HG02852 (cell line): Measurements from ENCODE around the gene TGOLN2.

Experiments used
- ATAC-seq: cut with Tn5 transposase; IDR thresholded peaks from one replicate; pipeline ENCODE4 v1.9.1; 2021; ENCODE audit warnings: mild to moderate bottlenecking, moderate library complexity; ENCODE audit not compliant: unreplicated experiment

The TGOLN2 gene

DNA sequence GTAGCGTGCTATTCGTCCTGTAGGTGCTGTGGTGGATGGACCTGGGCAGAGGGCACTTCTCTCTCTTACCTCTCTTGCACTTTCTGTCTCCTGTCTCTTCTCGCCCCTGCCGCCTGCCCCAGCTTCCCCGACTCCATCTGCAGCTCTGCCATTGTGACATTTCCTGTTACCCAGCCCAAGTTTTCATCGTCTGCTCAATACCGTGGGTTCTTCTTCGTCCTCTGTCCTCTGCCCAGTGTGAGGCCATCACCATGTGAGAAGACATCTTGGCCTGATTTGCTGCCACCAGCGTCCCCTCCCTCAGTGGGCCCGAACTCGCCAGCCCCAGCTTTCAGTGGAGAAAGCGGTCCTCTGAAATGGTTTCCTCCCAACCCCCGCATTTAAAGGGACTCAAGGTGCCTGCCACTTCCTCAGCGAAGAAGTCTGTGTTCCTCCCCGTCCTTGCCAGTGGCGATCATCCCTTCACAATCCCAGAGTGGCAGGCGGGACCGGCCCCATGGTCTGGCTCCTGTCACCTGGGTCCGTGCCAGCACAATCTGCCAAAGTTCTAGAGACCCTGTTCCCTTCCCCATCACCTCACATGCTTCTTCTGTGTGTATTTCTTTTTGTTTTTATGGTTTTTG lies 18.0 kb downstream of the TGOLN2 start:
- no peak for ATAC-seq

DNA sequence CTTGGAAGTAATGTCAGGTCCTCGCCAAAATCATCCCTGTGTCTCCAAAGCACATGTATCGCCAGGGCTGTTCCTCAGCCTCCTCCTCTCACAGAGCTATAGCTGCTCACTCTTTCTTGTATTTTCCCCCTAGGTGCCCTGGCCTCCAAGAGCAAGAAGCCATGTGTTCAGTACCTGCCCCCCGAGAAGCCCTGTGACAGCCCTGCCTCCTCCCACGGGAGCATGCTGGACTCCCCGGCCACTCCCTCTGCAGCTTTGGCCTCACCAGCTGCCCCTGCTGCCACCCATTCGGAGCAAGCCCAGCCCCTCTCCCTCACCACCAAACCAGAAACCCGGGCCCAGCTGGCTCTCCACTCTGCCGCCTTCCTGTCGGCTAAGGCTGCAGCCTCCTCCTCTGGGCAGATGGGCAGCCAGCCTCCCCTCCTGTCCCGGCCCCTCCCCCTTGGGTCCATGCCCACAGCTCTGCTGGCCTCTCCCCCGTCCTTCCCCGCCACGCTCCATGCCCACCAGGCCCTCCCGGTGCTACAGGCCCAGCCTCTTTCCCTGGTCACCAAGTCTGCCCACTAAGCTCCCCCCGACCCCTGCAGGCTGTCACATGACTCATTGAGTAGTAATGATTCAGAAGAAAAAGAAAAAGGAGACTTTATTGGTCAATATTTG lies 18.8 kb downstream of the TGOLN2 start:
- ATAC-seq: no peak

DNA sequence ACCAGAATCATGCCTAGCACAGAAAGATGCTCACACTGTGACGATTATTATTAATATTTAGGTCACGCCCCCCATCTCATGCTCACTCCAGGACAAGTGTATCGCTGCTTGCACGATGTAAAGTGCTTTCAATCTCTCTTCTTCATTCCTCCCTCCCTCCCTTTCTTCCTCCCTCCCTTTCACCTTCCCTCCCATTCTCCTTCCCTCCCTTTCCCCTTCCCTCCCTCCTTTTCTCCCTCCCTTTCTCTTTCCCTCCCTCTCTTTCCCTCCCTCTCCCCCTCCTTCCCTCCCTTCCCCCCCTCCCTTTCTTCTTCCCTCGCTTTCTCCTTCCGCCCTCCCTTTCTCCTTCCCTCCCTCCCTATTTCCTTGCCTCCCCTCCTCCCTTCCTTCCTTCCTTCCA lies 19.6 kb downstream of the TGOLN2 start:
- ATAC-seq: no peak

DNA sequence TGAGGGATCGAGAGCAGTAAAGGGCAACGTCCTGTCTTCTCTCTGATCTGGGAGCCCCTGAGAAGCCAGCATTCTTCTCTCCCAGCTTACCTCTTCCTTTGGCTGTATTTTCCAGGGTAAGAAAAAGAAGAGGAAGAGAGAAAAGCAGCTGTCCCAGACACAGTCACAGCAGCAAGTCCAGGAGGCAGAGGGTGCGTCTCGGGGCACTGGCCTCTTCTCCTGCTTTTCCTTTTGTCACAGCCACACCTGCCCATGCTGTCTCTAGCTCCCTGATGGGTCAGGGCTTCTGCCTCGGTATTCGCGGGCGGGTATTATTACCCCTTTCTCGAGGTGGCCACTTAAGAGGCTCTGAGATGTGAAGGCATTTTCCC lies 20.3 kb downstream of the TGOLN2 start:
- no peak for ATAC-seq

DNA sequence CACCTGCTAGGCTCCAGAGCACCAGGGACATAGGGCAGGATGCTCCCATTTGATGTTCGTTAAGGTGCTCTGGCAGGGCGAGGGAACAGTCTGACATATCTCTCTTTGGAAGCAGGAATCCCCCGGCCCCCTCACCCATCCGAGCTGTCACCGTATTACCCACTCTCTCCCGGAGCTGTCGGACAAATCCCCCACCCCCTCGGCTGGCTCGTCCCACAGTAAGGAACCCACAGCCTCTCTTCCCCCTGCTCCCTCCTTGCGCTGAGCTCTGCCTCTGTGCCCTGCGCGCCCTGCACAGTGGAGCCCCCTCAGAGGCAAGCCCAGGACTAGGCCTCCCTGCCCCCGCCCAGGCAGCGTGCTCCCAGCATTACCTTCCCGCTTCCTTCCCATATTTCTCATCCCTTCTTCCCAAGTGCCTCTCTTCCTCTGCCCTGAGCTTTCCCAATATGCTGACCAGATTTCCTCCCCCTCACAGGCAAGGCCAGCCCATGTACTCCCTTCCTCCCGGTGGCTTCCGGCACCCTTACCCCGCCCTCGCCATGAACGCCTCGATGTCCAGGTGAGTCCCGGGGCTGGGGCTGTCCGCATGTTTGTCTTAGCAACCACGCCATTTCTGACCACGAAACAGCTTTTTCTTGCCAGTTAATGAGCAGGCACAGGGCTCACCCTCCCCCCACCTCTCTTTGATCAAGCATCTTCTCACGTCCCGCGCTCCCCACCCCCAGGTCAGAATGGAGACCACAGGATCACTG lies 23.8 kb downstream of the TGOLN2 start:
- no peak for ATAC-seq

DNA sequence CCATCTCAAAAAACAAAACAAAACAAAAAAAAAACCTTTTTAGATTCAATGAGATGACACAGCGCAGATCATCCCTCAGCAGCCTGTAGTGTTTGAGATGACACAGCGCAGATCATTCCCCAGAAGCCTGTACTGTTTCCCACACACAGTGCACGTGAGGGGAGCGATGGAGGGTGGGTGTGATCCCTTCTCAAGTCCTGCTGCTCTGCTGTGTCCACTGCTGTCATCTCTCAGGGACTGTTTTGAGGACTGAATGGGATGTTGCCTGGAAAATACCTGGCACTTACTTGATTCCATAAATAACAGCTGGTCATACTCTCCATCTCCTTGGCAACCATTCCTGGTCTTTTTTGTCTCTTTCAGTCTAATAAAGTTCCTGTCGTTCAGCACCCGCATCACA lies 25.7 kb downstream of the TGOLN2 start:
- ATAC-seq: no peak

DNA sequence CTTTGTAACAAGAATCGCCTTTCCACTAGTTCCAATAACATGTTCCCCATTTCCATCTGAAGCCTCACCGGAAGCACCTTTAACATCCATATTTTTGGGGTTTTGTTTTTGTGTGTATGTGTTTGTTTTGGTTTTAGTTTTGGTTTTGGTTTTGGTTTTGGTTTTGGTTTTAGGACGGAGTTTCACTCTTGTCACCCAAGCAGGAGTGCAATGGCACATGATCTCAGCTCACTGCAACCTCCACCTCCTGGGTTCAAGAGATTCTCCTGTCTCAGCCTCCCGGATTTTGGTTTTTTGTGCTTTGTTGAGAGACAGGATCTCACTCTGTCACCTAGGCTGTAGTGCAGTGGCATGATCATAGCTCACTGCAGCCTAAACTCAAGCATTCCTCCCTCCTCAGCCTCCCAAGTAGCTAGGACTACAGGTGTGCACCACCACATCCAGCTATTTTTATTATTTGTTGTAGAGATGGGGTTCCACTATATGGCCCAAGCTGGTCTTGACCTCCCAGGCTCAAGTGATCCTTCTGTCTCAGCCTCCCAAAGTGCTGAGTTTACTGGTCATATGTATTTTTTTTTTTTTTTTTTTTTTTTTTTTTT lies 36.3 kb downstream of the TGOLN2 start:
- ATAC-seq: no peak

DNA sequence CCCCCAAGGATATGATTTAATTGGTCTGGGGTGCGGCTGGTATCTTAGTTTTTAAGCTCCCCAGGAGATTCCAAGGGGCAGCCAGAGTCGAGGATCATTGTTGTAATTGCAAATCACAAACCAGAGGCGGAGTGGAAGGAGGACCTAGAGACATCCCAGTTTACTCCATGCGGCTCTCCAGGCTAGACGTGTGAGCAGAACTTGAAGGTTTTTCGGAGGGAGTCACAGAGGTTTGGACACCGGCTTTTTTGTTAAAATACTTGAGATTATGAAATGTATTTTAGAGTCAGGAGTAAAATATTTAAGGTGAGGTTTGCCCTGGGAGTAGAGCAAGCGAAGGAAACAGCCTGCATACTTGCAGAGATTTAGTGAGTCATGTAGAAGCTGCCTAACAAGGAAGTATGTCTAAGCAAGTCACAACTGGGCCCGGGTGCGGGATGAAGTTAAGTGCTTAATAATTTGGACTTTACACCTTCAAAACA lies 39.5 kb downstream of the TGOLN2 start:
- ATAC-seq: no peak

DNA sequence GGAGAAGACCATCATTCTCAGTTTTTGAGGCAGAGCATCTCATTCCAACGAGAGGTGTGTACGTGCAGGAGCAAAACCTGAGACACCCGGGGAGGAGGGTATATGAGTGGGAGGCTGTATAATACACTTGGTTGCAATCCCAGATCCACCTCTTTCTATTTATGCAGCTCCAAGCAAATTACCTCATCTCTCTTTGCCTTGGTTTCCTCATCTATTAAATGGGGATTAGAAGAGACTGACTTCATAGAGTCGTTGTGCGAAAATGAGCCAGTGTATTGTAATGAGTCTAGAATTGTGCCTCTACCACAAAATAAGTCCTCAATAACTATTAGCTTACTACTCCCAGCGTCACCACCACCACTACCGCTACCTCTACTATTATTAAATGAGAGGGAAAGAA lies 40.1 kb downstream of the TGOLN2 start:
- ATAC-seq: no peak

DNA sequence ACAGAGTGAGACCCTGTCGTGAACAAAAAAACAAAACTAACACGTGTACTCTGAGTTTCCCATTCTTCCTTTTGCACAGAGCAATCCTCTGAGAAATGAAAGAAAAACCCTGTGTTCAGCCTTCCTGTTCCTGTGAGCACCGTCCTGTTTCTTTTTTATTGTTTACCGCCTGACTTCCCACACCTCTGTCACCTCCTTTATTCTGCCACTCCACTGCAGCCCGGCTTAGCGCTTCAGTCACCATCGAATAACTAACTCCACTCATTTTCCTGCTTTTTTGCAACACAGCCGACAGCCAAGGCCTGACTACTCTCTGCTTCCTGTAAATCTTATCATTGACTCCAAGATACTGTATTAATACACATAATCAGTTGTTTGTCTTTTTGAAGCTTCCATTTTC lies 40.9 kb downstream of the TGOLN2 start:
- no peak for ATAC-seq

DNA sequence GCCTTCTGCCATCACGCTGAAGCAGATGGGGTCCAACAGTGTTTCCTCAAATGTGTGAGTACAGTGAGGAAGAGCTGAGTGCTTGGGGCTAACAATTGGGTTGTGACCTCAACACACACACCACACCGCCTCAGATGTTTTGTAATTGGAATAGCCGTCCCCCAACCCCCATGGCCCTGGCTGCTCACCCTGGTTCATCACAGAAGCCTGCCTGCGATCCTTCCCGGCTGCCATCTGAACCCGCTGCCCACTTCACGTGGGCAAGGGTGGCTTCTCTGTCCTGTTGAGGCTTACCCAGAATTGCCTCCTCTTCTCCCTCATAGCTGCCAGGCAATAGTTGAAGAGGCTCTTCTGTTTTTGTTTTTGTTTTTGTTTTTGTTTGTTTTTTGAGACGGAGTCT lies 44.1 kb downstream of the TGOLN2 start:
- no peak for ATAC-seq

DNA sequence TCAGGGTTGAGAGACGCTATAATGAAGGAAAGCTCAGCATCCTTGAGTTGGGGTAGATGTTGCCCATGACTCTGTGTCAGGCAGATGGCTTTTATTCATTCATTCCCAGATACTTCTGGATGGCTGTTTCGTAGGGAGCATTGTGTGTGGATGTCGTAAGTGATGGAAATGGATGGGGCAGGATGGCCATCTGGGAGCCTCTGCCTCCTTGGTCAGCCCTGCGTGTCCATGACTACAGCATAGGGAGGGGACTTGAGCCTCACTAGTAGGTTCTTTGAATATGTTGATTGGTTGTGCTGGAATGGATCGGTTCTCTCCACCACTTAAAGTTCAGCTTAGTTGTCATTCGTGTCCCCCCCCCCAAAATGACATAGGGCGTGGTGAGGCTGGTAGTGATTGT lies 44.9 kb downstream of the TGOLN2 start:
- no peak for ATAC-seq

DNA sequence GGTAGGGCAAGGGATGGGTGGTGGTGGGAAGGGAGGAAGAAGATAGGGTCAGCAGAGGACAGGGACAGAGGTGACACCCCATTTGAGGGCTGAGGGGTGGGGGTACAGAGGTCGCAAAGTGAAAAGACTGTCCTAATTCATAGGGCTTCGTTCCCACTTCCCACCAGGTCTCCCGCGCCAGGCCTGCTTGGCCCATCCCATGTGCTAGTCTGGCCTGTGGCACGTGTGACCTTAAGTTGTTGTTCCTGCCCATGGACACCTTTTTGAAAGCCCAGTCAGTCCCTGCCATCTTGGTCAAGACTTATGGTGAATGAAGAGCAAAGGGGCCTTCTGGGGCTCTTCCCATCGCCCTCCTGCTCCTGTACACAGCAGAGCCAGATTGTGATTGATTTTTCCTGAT lies 46.2 kb downstream of the TGOLN2 start:
- ATAC-seq: no peak

DNA sequence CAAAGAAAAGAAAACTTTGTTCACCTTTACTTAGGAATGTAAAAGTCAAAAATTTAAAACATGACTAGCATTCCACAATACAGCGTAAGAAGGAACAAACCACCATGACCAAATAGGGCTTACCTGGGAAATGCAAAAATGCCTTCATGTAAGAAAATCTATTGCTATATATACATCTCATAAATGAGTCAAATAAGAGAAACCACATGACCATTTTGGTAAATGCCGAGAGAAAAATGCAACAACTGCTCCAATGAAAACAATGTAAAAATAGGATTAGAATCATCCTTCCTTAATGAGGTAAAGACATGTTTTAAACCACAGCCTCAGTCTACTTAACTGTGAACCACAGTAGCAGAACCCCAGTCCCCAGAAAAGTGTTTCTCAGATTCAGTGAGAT lies 49.4 kb downstream of the TGOLN2 start:
- no peak for ATAC-seq

DNA sequence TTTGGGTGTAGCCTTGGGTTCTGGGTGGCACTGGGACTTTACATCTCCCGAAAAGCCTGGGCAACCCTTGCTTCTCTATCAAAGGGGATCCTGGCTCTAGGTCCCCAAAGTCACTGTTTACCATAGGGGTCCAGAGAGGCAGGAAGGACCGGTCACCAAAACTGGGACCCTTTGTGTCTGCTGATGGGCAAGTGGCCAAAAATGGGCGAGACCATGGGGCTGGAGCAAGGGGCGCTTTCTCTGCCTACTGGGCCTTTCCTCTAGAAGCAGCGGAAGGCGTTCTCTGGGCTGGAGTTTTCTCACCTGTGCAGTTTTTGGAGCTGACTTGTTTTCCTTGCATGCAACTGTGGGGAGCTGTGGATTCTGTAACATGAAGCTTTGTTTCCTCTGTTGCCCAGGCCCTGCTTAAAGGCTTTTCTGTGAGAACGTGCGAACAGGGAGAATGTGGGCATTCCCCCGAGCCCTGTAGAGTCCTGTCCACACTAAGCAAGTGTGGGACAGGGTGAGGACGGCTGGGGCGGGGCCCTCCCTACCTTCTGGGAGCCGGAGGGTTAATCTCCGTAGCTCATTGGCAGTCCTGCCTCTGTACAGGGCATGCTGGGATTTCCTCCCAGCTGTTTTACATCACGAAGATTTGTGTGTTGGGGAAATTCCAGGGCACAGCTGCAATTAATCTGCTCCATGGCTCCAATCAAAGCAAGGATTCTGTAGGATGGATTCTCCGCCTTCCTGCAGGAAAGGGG lies 50.2 kb downstream of the TGOLN2 start:
- no peak for ATAC-seq

DNA sequence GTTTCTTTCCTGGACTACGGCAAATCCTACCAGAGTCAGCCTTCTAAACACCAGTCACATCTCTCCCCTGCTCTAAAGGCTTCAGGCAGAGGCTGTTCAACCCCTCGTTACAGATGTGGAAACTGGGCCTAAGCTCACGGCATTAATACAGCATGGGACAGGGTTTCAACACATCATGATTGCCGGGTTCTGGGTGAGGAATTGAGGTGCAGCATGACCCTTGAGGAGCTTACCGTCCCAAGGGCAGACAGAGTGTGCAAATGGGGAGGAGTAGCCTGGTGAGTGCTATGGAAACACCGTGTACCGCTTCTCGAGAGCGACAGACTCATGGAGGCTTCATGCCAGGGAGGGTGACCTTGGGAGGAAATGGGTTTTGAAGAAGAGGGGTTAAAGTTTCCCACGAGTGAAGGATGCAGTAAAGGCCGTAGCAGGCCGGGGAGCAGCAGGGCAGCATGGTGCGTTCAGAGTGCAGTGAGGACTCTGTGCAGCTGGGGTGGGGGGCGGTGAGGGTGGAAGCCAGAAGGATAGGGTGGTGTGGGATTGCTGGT lies 51.1 kb downstream of the TGOLN2 start:
- no peak for ATAC-seq

DNA sequence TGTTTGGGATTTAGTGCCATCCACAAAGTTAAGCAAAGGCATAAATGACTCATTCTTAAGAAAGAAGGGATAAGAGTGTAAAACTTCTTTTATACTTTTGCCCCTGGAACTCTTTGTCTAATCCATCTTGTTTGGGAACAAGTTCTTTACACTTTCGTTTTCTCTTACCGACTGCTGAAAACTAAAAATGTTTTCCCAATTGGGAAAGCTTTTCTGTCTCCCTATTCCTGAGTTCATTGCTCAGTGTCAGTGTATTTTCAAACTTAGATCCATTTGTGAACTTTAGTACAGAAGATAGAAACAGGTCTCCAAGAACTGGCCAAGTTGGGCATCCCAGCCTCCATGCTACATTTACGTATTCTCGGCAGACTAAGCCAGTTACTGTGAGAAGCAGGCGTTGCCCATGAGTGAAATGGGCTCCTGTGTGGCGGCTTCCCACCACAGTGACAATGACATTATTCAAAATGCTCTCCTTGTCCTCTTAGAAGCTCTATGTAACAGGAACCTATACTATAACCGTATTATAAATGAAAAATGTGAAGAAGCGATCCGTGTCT lies 51.7 kb downstream of the TGOLN2 start:
- ATAC-seq: no peak

DNA sequence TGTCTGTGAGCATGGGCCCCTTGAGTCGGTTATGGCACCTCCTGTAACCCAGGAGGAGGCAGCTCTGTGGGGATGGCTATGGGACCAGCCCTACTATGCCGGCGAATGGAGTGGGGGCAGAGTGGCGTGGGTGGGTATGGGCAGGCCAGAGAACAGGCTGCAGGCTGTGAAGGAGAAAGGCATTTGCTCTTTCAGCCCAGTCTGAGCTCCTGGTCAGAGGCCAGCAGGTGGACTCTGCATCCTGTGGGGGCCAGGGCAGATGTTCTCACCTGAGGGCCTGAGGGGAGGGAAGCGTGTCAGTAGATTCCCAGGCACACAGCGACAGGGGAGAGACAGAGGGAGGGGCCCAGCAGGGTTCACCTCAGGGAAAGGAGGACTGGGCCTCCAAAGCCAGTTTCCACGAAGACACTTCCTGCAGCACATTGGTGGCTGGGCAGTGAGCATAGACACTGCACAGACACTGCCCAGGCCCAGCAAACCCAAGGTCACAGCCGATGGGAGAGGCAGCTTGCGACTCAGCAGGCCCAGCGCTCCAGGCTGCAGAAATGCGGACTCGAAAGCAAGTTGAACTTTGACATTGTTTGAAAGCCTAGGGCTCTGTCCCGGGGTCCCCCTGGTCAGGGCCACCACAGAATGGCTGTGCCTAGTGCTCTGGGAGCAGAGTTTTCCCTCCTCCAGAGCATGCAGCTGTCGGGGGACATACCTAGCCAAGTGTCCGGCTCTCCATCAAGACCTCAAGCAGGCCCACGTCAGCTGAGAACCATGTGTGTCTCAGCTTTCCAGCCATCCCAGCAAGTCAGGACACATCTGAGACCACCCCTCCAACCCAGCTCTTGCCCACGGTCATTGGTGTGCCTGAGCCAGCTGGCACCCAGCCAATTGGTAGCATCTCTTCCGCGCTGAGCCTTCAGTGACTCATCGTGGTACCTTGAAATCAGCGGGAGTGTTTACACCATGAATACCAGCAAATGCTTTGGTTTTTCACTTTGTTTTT lies 53.8 kb downstream of the TGOLN2 start:
- ATAC-seq: no peak

DNA sequence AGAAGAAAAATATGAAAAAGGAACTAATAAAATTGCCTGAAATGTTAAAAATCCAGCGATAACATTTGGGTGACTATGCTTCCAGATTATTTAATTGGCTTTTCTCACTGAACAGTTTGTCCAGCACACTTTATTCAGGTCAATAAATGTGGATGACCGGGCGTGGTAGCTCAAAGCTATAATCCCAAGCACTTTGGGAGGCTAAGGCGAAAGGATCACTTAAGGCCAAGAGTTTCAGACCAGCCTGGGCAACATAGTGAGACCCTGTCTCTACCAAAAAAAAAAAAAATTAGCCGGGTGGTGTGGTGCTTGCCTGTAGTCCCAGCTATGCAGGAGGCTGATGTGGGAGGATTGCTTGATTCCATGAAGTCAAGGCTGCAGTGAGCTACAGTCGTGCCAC lies 55.4 kb downstream of the TGOLN2 start:
- ATAC-seq: no peak
